Measurements from ENCODE around the gene HSDL1. TPM values are rescaled to one million over a fixed set of nuclear protein-coding genes. Genes with fewer than 3 reads are reported as not detected.
"Not testable (repeated sequence)": the region's sequence is repeated elsewhere in the genome, so short reads cannot be mapped to it uniquely, and the experiment has no call there.

Gene HSDL1
- total RNA-seq, 1 donor from 2014 or later = 29.2 TPM

DNA sequence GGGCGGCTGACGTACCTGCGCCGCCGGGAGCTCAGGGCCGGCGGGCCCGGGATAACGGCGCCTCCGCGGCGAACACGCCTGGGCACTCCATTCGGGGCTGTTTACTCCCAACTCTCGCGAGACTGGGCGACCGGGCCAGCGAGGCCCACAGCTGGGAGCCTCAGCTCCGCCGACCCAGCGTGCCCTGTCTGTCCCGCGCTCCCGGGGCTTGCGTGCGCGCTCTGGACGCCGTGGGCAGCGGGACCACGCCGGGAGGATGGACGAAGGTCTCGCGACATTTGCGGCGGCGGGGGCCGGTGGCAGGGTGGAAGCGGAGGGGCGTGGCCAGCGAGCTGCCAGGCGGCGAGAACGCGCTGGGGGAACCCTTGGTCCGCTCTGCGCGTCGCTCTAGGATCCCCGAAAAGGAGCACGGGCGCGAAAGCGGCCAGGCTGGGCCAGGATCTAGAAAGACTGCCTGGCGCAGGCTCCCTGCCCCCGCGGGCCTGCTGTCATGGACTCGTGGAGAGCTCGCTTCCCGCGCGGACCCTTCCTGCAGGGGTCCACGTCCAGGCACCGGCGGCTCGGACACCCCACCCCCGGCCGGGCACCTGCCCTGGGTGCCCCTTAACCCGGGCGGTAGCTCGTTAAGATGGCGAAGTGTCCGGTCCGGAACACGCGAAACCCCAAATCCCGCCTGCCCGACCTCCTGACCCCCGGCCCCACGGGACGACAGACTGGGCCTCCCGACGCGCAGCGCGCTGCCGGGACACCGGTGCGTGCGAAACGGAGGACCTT is 28.1 kb downstream of the HSDL1 start, which contains the start of gene MBTPS1:
TSS of gene MBTPS1 (minus strand) at position 223 of the 774 bp plus-strand sequence. CDS start 15,159 bp downstream, outside the sequence.
- Histone ChIP-seq H3K27me3 (ENCODE audit: insufficient read depth, low read length) (no peaks in the 10 kb centered on the region), H4K20me1 (ENCODE audit: insufficient read depth, low read length) (peaks cover 8% of the 10 kb centered on the region), H3K9me3 (ENCODE audit: insufficient read depth, low read depth, low read length) (no peaks in the 10 kb centered on the region), H3K9ac (ENCODE audit: low read length) (peak within 1 kb of the TSS; percentile 98), H3K4me2 (ENCODE audit: low read length) (peak within 1 kb of the TSS; percentile 95), H3K4me1 (ENCODE audit: insufficient read depth, low read length) (peaks cover 7% of the 10 kb centered on the region), H3K27ac (ENCODE audit: low read depth, low read length) (peak within 1 kb of the TSS; percentile 85), H2AFZ (ENCODE audit: low read depth, low read length) (peak within 1 kb of the TSS; percentile 90), H3K79me2 (ENCODE audit: insufficient read depth, low read length) (peaks cover 44% of the 10 kb centered on the region), H3K36me3 (ENCODE audit: insufficient read depth, low read length) (no peaks in the 10 kb centered on the region), H3K4me3 (ENCODE audit: insufficient read depth, low read depth, low read length) (peak within 1 kb of the TSS; percentile 91)
- peak within 1 kb of the TSS; percentile 93 for H3K27ac Mint-ChIP-seq (ENCODE audit: unreplicated experiment)
- H3K9me3 Mint-ChIP-seq (ENCODE audit: unreplicated experiment) = no peaks in the 10 kb centered on the region
- peaks cover 3% of the 10 kb centered on the region for H3K4me1 Mint-ChIP-seq (ENCODE audit: low read depth, unreplicated experiment)
- FAIRE-seq (no peak), DNase-seq (ENCODE audit: low read depth) (peak; percentile 91)
- H3K27me3 Mint-ChIP-seq (ENCODE audit: low read depth, unreplicated experiment) = no peaks in the 10 kb centered on the region
- H3K36me3 Mint-ChIP-seq (ENCODE audit: low read depth, unreplicated experiment) = peaks cover 9% of the 10 kb centered on the region
- H3K4me3 Mint-ChIP-seq (ENCODE audit: unreplicated experiment) = peak within 1 kb of the TSS; percentile 95
- TF ChIP-seq EZH2 (IDR thresholded peaks at IDR 0.05; ENCODE audit: insufficient read depth, low read length) = no peak
- TF ChIP-seq, protein P1, sequence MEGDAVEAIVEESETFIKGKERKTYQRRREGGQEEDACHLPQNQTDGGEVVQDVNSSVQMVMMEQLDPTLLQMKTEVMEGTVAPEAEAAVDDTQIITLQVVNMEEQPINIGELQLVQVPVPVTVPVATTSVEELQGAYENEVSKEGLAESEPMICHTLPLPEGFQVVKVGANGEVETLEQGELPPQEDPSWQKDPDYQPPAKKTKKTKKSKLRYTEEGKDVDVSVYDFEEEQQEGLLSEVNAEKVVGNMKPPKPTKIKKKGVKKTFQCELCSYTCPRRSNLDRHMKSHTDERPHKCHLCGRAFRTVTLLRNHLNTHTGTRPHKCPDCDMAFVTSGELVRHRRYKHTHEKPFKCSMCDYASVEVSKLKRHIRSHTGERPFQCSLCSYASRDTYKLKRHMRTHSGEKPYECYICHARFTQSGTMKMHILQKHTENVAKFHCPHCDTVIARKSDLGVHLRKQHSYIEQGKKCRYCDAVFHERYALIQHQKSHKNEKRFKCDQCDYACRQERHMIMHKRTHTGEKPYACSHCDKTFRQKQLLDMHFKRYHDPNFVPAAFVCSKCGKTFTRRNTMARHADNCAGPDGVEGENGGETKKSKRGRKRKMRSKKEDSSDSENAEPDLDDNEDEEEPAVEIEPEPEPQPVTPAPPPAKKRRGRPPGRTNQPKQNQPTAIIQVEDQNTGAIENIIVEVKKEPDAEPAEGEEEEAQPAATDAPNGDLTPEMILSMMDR (IDR thresholded peaks at IDR 0.05; ENCODE audit: insufficient read depth, low read depth, low read length) = no peak

DNA sequence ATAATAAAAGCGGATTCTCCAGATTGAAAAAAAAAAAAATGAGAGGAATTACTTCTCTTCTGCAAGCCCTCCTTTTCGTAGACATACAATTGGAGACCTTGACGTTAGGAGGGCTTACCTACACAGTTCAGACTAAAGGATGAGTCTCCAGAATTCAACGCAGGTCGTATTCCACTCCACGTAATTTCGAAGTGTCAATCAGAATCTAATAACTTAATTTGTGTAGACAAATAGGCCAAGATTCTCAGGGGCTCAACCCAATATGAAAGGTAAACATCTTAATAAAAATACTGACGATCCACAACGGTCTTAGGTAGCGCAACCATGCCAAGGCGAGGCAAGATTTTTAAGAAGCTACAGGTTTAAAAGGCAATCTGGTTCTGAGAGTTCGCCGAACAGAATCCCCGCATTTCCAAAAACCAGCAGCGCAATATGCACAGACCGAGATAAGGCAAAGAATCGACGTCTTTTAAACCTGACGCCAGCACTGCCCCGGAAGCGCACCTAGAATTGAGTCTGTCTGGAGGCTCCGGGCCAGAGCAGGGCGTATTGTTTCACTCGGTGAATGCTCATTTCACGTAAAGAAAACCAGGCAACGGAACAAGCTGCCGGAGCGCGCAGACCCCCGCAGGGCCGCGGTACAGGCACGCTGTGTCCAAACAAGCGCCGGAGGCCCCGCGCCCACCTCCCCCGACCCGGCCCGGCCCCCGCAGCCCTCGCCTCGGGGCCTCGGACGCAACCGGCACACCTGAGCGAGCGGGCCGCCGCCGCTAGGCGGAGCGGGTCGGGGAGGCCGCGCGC is 28.9 kb downstream of the HSDL1 start:
- Histone ChIP-seq H3K9ac (ENCODE audit: low read length) (peak overlapping the region; percentile 98), H3K9me3 (ENCODE audit: insufficient read depth, low read depth, low read length) (no peaks in the 10 kb centered on the region), H2AFZ (ENCODE audit: low read depth, low read length) (peak overlapping the region; percentile 90), H3K36me3 (ENCODE audit: insufficient read depth, low read length) (no peaks in the 10 kb centered on the region), H3K4me2 (ENCODE audit: low read length) (peak overlapping the region; percentile 95), H3K4me3 (ENCODE audit: insufficient read depth, low read depth, low read length) (peak overlapping the region; percentile 91), H4K20me1 (ENCODE audit: insufficient read depth, low read length) (peaks cover 16% of the 10 kb centered on the region), H3K27ac (ENCODE audit: low read depth, low read length) (peak overlapping the region; percentile 85), H3K79me2 (ENCODE audit: insufficient read depth, low read length) (peaks cover 52% of the 10 kb centered on the region), H3K4me1 (ENCODE audit: insufficient read depth, low read length) (peaks cover 7% of the 10 kb centered on the region), H3K27me3 (ENCODE audit: insufficient read depth, low read length) (no peaks in the 10 kb centered on the region)
- Mint-ChIP-seq H3K4me3 (ENCODE audit: unreplicated experiment) (peak overlapping the region; percentile 92), H3K27ac (ENCODE audit: unreplicated experiment) (peak overlapping the region; percentile 93), H3K4me1 (ENCODE audit: low read depth, unreplicated experiment) (peaks cover 3% of the 10 kb centered on the region), H3K9me3 (ENCODE audit: unreplicated experiment) (no peaks in the 10 kb centered on the region), H3K27me3 (ENCODE audit: low read depth, unreplicated experiment) (no peaks in the 10 kb centered on the region), H3K36me3 (ENCODE audit: low read depth, unreplicated experiment) (peaks cover 8% of the 10 kb centered on the region)
- TF ChIP-seq EZH2 (IDR thresholded peaks at IDR 0.05; ENCODE audit: insufficient read depth, low read length) = no peak
- DNase-seq (ENCODE audit: low read depth) = peak; percentile 37
- FAIRE-seq = no peak

DNA sequence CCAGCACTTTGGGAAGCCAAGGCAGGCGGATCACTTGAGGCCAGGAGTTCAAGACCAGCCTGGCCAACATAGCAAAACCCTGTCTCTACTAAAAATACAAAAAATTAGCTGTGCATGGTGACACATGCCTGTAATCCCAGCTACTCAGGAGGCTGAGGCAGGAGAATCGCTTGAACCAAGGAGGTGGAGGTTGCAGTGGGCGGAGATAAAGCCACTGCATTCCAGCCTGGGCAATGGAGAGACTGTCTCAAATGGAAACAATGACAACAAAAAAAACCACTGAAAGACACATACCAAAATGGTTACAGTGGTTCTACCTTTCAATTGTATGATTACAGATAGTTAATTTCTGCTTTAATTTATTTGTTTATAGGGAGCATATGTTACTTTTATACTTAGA is 33.0 kb downstream of the HSDL1 start:
- H3K27ac ChIP-seq (ENCODE audit: low read depth, low read length); H3K9me3 Mint-ChIP-seq (ENCODE audit: unreplicated experiment); H3K36me3 Mint-ChIP-seq (ENCODE audit: low read depth, unreplicated experiment); H3K27me3 ChIP-seq (ENCODE audit: insufficient read depth, low read length); H3K4me1 ChIP-seq (ENCODE audit: insufficient read depth, low read length); H3K27me3 Mint-ChIP-seq (ENCODE audit: low read depth, unreplicated experiment); H3K4me3 ChIP-seq (ENCODE audit: insufficient read depth, low read depth, low read length); H2AFZ ChIP-seq (ENCODE audit: low read depth, low read length); H3K27ac Mint-ChIP-seq (ENCODE audit: unreplicated experiment); H3K9ac ChIP-seq (ENCODE audit: low read length); H3K4me3 Mint-ChIP-seq (ENCODE audit: unreplicated experiment); H3K36me3 ChIP-seq (ENCODE audit: insufficient read depth, low read length); FAIRE-seq; H3K4me1 Mint-ChIP-seq (ENCODE audit: low read depth, unreplicated experiment); H3K9me3 ChIP-seq (ENCODE audit: insufficient read depth, low read depth, low read length); H3K4me2 ChIP-seq (ENCODE audit: low read length): not testable (repeated sequence)
- Histone ChIP-seq H3K79me2 (ENCODE audit: insufficient read depth, low read length) (peaks cover 92% of the 10 kb centered on the region), H4K20me1 (ENCODE audit: insufficient read depth, low read length) (peaks cover 56% of the 10 kb centered on the region)
- DNase-seq (ENCODE audit: low read depth) = peak; percentile 31

Data from astrocyte (in vitro differentiated cells and primary cell).